Right cardiac atrium (tissue), 5 donors: ENCODE measurements around the gene WDHD1. TPM values are rescaled to one million over a fixed set of nuclear protein-coding genes. Genes with fewer than 3 reads are reported as not detected.

Experiments used
- ATAC-seq, 2 donors: fragments of 200-7000 bp; cut with Tn5 transposase; one replicate each; pipeline versions ENCODE4 v1.8.0 to v1.9.1; 2020; ENCODE audit warnings: moderate library complexity in 2 of 2, mild to moderate bottlenecking in 1 of 2
- DNase-seq, 3 donors: peaks; one replicate each; pipeline ENCODE4 v3.0.0-alpha.2; 2020
- H3K27ac ChIP-seq: one replicate; pipeline ENCODE4 v1.5.1; 2013; ENCODE audit warnings: mild to moderate bottlenecking, low read length, control low read depth, moderate library complexity
- H3K27me3 ChIP-seq: one replicate; pipeline ENCODE4 v1.6.1; 2013; ENCODE audit not compliant: control insufficient read depth, insufficient read depth
- H3K4me1 ChIP-seq: one replicate; pipeline ENCODE4 v1.6.1; 2013; ENCODE audit warnings: low read length; ENCODE audit not compliant: control insufficient read depth, insufficient read depth
- H3K4me3 ChIP-seq: one replicate; pipeline ENCODE4 v1.5.1; 2013; ENCODE audit warnings: low read length, control low read depth
- H3K9me3 ChIP-seq: one replicate; pipeline ENCODE4 v1.6.1; 2013; ENCODE audit warnings: low read length; ENCODE audit not compliant: control insufficient read depth
- WGBS: extraction: QIAGEN DNeasy Blood & Tissue Kit; methylation state at CpG from one replicate; pipeline ENCODE4 v1.1.7; 2013; 5-methylcytosine and 5-hydroxymethylcytosine counted together
- intact Hi-C, 4 donors: fragments of 100-400 bp; cut with DNase I; formaldehyde crosslinking; loops; one replicate each; pipeline versions ENCODE4 v1.11.0 to v1.14.0; 2022 to 2023
- polyA plus RNA-seq: library from polyadenylated mRNA; stranded (reverse); fragments of 200-250 nt; gene quantifications from one replicate; pipeline ENCODE4 v1.2.3, GENCODE V29; 2013
- total RNA-seq, 4 donors: library from RNA; stranded (reverse); fragmentation: NEBNext Ultra II Directional; extraction: Animal tissue kit (Norgen Biotek cat#: 25700); gene quantifications; one replicate each; pipeline ENCODE4 v1.2.1, GENCODE V29; 2021
- donor health status: healthy with polysubstance abuse.
- donor health status: DM: no; HTN: yes; CAD: no.
- donor health status: DM: no; HTN: no; CAD: no.
- donor health status: DM: no; HTN: yes; CAD: no; lungs with severe emphysema.
- donor health status: DM: yes; HTN: yes; CAD: no.

Gene WDHD1
- total and polyA plus RNA-seq, 5 donors, result 0.68 to 3.4 (median 1.8) TPM

- no peak overlapping the region for H3K4me3 ChIP-seq
- H3K27me3 ChIP-seq, result no peaks in the 10 kb centered on the region
- peak; percentile 63 to 77 (median 67) for DNase-seq
- intact Hi-C loops, result no loop called here
- no peak overlapping the region for H3K27ac ChIP-seq
- no peaks in the 10 kb centered on the region for H3K9me3 ChIP-seq
- H3K4me1 ChIP-seq, result peaks cover 3% of the 10 kb centered on the region
- 63% methylated on average over 11 of the region's 11 CpGs for WGBS
- ATAC-seq, result peak; percentile 72 to 75
Observed at GRCh38 chr14:55062517-55063351, 35.8 kb upstream of the WDHD1 start.

- H3K27ac ChIP-seq, result no peak overlapping the region
- 94% methylated on average over 5 of the region's 5 CpGs for WGBS
- intact Hi-C loops, result no loop called here
- H3K27me3 ChIP-seq, result no peaks in the 10 kb centered on the region
- peaks cover 3% of the 10 kb centered on the region for H3K4me1 ChIP-seq
- H3K9me3 ChIP-seq, result no peaks in the 10 kb centered on the region
- ATAC-seq, result no peak
- no peak overlapping the region for H3K4me3 ChIP-seq
- DNase-seq, result no peak
Observed at GRCh38 chr14:55059333-55059732, 32.4 kb upstream of the WDHD1 start.

- H3K4me3 ChIP-seq, result no peak overlapping the region
- H3K4me1 ChIP-seq, result peaks cover 3% of the 10 kb centered on the region
- intact Hi-C loops, result no loop called here
- H3K9me3 ChIP-seq, result no peaks in the 10 kb centered on the region
- H3K27me3 ChIP-seq, result no peaks in the 10 kb centered on the region
- ATAC-seq (no peak), DNase-seq (no peak)
- no peak overlapping the region for H3K27ac ChIP-seq
- 77% methylated on average over 5 of the region's 5 CpGs for WGBS
Observed at GRCh38 chr14:55057919-55058318, 31.0 kb upstream of the WDHD1 start.

- H3K27me3 ChIP-seq, result no peaks in the 10 kb centered on the region
- intact Hi-C loops, result no loop called here
- H3K4me1 ChIP-seq, result peaks cover 3% of the 10 kb centered on the region
- no peaks in the 10 kb centered on the region for H3K9me3 ChIP-seq
- 98% methylated on average over 13 of the region's 13 CpGs for WGBS
- DNase-seq, result no peak
- no peak overlapping the region for H3K27ac ChIP-seq
- H3K4me3 ChIP-seq, result no peak overlapping the region
- no peak for ATAC-seq
Observed at GRCh38 chr14:55054098-55054497, 27.2 kb upstream of the WDHD1 start.

- H3K27ac ChIP-seq, result no peak overlapping the region
- peaks cover 3% of the 10 kb centered on the region for H3K4me1 ChIP-seq
- intact Hi-C loops, result no loop called here
- DNase-seq, result no peak
- no peak for ATAC-seq
- 90% methylated on average over 7 of the region's 7 CpGs for WGBS
- no peak overlapping the region for H3K4me3 ChIP-seq
- H3K27me3 ChIP-seq, result no peaks in the 10 kb centered on the region
- no peaks in the 10 kb centered on the region for H3K9me3 ChIP-seq
Observed at GRCh38 chr14:55053500-55053899, 26.6 kb upstream of the WDHD1 start.

GRCh38 chr14:55053018-55053417 lies 26.1 kb upstream of the WDHD1 start:
- Histone ChIP-seq H3K4me3 (peak overlapping the region; percentile 62), H3K27me3 (no peaks in the 10 kb centered on the region), H3K27ac (no peak overlapping the region), H3K9me3 (no peaks in the 10 kb centered on the region), H3K4me1 (peaks cover 3% of the 10 kb centered on the region)
- ATAC-seq (no peak), DNase-seq (no peak)
- WGBS, result 69% methylated on average over 6 of the region's 6 CpGs
- intact Hi-C loops, result no loop called here

- intact Hi-C loops, result no loop called here
- Histone ChIP-seq H3K27ac (peak overlapping the region; percentile 95), H3K4me3 (peak overlapping the region; percentile 62)
Observed at GRCh38 chr14:55052269-55052930, 25.5 kb upstream of the WDHD1 start.

GRCh38 chr14:55051423-55052268 lies 24.7 kb upstream of the WDHD1 start, which contains the start of gene MAPK1IP1L:
MAPK1IP1L (plus strand) TSS chr14:55051647; CDS start chr14:55061684, 10,037 bp downstream.
- DNase-seq (peak; percentile 92 to 97 (median 96)), ATAC-seq (peak; percentile 97 to 98)
- peaks cover 3% of the 10 kb centered on the region for H3K4me1 ChIP-seq
- under 1% methylated on average over 98 of the region's 98 CpGs for WGBS
- intact Hi-C loops, result no loop called here
- H3K27me3 ChIP-seq, result no peaks in the 10 kb centered on the region
- H3K4me3 ChIP-seq, result peak within 1 kb of the TSS; percentile 62
- peak within 1 kb of the TSS; percentile 95 for H3K27ac ChIP-seq
- H3K9me3 ChIP-seq, result no peaks in the 10 kb centered on the region

More at GRCh38 chr14:55052269-55052930, 25.5 kb upstream of the WDHD1 start:
- H3K9me3 ChIP-seq, result no peaks in the 10 kb centered on the region
- ATAC-seq (no peak), DNase-seq (no peak)
- H3K27me3 ChIP-seq, result no peaks in the 10 kb centered on the region
- H3K4me1 ChIP-seq, result peaks cover 3% of the 10 kb centered on the region
- 6% methylated on average over 14 of the region's 14 CpGs for WGBS

GRCh38 chr14:55051165-55051422 lies 24.2 kb upstream of the WDHD1 start:
- intact Hi-C loops, result no loop called here
- Histone ChIP-seq H3K27me3 (no peaks in the 10 kb centered on the region), H3K9me3 (no peaks in the 10 kb centered on the region), H3K27ac (peak overlapping the region; percentile 73), H3K4me3 (peak overlapping the region; percentile 62), H3K4me1 (peaks cover 3% of the 10 kb centered on the region)
- ATAC-seq (no peak), DNase-seq (no peak)
- WGBS, result under 1% methylated on average over 10 of the region's 10 CpGs

- 84% methylated on average over 2 of the region's 2 CpGs for WGBS
Observed at GRCh38 chr14:55048900-55049436, 22.1 kb upstream of the WDHD1 start.

More at GRCh38 chr14:55048900-55049436, 22.1 kb upstream of the WDHD1 start:
- no peak for ATAC-seq
- DNase-seq, result no peak
- Histone ChIP-seq H3K9me3 (no peaks in the 10 kb centered on the region), H3K27me3 (no peaks in the 10 kb centered on the region), H3K4me3 (no peak overlapping the region), H3K4me1 (peaks cover 3% of the 10 kb centered on the region), H3K27ac (no peak overlapping the region)
- intact Hi-C loops, result no loop called here
